ENCODE results near the gene SLC38A6. TPM values are rescaled to one million over a fixed set of nuclear protein-coding genes. Genes with fewer than 3 reads are reported as not detected.

SLC38A6 gene
- total and polyA plus RNA-seq, 10 of the 15 experiments (the other 5 are each of a cell fraction or from before 2014, with no cell fraction given), result 2.0 to 7.0 (median 3.7) TPM

- TF ChIP-seq SMAD5 (IDR thresholded peaks at IDR 0.05; ENCODE audit: low read depth) (no peak), TCF7 (IDR thresholded peaks at IDR 0.05; ENCODE audit: borderline replicate concordance) (no peak), BCLAF1 (IDR thresholded peaks at IDR 0.05) (no peak), IKZF2 (IDR thresholded peaks at IDR 0.05) (no peak), NFYB (IDR thresholded peaks at IDR 0.05; ENCODE audit: insufficient read depth, low read depth, low read length) (no peak), NRF1 (conservative IDR thresholded peaks at IDR 0.05; ENCODE audit: low read depth, low read length) (no peak), LARP7 (IDR thresholded peaks at IDR 0.05) (no peak), FOXM1 (IDR thresholded peaks at IDR 0.05; ENCODE audit: low read depth, low read length) (no peak), CBX3 (IDR thresholded peaks at IDR 0.05; ENCODE audit: borderline replicate concordance, low read depth) (no peak)
Observed at GRCh38 chr14:61076556-61076955, 95.5 kb downstream of the SLC38A6 start (continued).

GRCh38 chr14:61077437-61077836 is 96.4 kb downstream of the SLC38A6 start:
- in situ Hi-C loops (cut with MboI), result no loop called here
- intact Hi-C loops (cut with micrococcal nuclease; ENCODE audit: unreplicated experiment), result no loop called here

More at GRCh38 chr14:61077437-61077836, 96.4 kb downstream of the SLC38A6 start:
- SMC1A ChIA-PET (ENCODE audit: uncharacterized antibody, unreplicated experiment), result interaction anchor here (0.7 to 1.2 kb wide), 2 partner anchors 12 to 43 kb away, joined by 3 to 5 read pairs; no protein-coding TSS in a partner anchor
- no peak for DNase-seq (ENCODE audit: low read depth, low spot score)
- Histone ChIP-seq H3K4me1 (ENCODE audit: control insufficient read depth, insufficient read depth, low read length) (peaks cover 14% of the 10 kb centered on the region), H3K27ac (ENCODE audit: control insufficient read depth, insufficient read depth) (no peak overlapping the region), H3K36me3 (ENCODE audit: control insufficient read depth in 2 of 2, insufficient read depth in 2 of 2, low read length in 1 of 2) (no peaks in the 10 kb centered on the region), H3K4me3 (no peak overlapping the region), H3K27me3 (replicated peaks in 1 of 2; ENCODE audit: control insufficient read depth in 2 of 2, insufficient read depth in 2 of 2, low read length in 1 of 2) (no peaks in the 10 kb centered on the region), H4K20me1 (ENCODE audit: control insufficient read depth, insufficient read depth) (no peaks in the 10 kb centered on the region), H3K9me3 (replicated peaks; ENCODE audit: control insufficient read depth, insufficient read depth, low read length) (no peaks in the 10 kb centered on the region), H3K79me2 (ENCODE audit: control insufficient read depth, insufficient read depth, low read length) (no peaks in the 10 kb centered on the region), H3K4me2 (ENCODE audit: control insufficient read depth, insufficient read depth) (no peak overlapping the region), H3K9ac (ENCODE audit: control insufficient read depth, insufficient read depth, low read length) (no peak overlapping the region), H2AFZ (ENCODE audit: control insufficient read depth, low read depth, low read length) (no peak overlapping the region)
- POLR2A ChIA-PET, result no interaction called here
- RAD21 ChIA-PET (ENCODE audit: unreplicated experiment), result no interaction called here
- no peak for TF ChIP-seq TCF12 (IDR thresholded peaks at IDR 0.05; ENCODE audit: low read depth, low read length)
- TF ChIP-seq RAD21 (IDR thresholded peaks at IDR 0.05; ENCODE audit: insufficient read depth, low read depth, low read length), result no peak
- TF ChIP-seq JUNB (IDR thresholded peaks at IDR 0.05), result no peak
- TF ChIP-seq IRF5 (IDR thresholded peaks at IDR 0.05; ENCODE audit: borderline replicate concordance), result no peak
- no peak for TF ChIP-seq HDGF (IDR thresholded peaks at IDR 0.05)
- TF ChIP-seq CEBPZ (IDR thresholded peaks at IDR 0.05; ENCODE audit: low read depth, low read length), result no peak
- FAIRE-seq, result no peak
- no peak for ATAC-seq
- BruUV-seq (replicated peaks), result no TSS peak
- CTCF ChIA-PET, result no interaction called here
